Uterus (tissue), 4 donors: ENCODE results near the gene CHKA. TPM values are rescaled to one million over a fixed set of nuclear protein-coding genes. Genes with fewer than 3 reads are reported as not detected.

Source experiments
- DNase-seq, 2 donors: peaks; one replicate each; pipeline ENCODE4 v3.0.0-alpha.2; 2019 to 2020
- H3K27ac ChIP-seq, 2 donors: fragments of 200-600 bp; sonication (generic); 1 replicate in 1 of 2; 2 replicates in 1 of 2; pipeline ENCODE4 v1.5.1; 2016 to 2018
- H3K27me3 ChIP-seq, 2 donors: fragments of 200-600 bp; sonication (generic); one replicate each; pipeline ENCODE4 v1.5.1; 2018 to 2019; ENCODE audit warnings: control low read depth in 1 of 2
- H3K36me3 ChIP-seq, 2 donors: fragments of 200-600 bp; sonication (generic); one replicate each; pipeline ENCODE4 v1.5.1; 2019; ENCODE audit warnings: control low read depth in 1 of 2
- H3K4me1 ChIP-seq, 2 donors: fragments of 200-600 bp; sonication (generic); one replicate each; pipeline ENCODE4 v1.5.1; 2018 to 2019; ENCODE audit warnings: control low read depth in 1 of 2
- H3K4me3 ChIP-seq, 2 donors: fragments of 200-600 bp; sonication (generic); 1 replicate in 1 of 2; 2 replicates in 1 of 2; pipeline ENCODE4 v1.5.1; 2018 to 2019; ENCODE audit warnings: mild to moderate bottlenecking in 1 of 2
- H3K9me3 ChIP-seq, 2 donors: fragments of 200-600 bp; sonication (generic); one replicate each; pipeline ENCODE4 v1.5.1; 2019; ENCODE audit warnings: control low read depth in 1 of 2
- POLR2A ChIP-seq, 2 donors: fragments of 450-650 bp; IDR thresholded peaks; one replicate each; pipeline ENCODE4 v1.6.1; 2016; ENCODE audit warnings: antibody characterized with exemption in 2 of 2, mild to moderate bottlenecking in 1 of 2, moderate library complexity in 1 of 2
- intact Hi-C: fragments of 100-400 bp; cut with DNase I; formaldehyde crosslinking; loops from one replicate; pipeline ENCODE4 v1.15.1; 2023; ENCODE audit warnings: low total_unique reads
- total RNA-seq, 4 donors: library from RNA; depleted of rRNA in 3 of 4; stranded (reverse); fragments of >200 nt in 3 of 4; gene quantifications; one replicate each; pipeline versions ENCODE4 v1.1.0 to v1.2.4, GENCODE V29; 2014 to 2023
- TF ChIP-seq, protein P1 (sequence below), 4 experiments: fragments of 200-600 bp in 2 of 4; fragments of 450-650 bp in 2 of 4; sonication (generic) in 2 of 4; IDR thresholded peaks; one replicate each; pipeline ENCODE4 v1.5.1; 2016 to 2019; ENCODE audit warnings: antibody characterized with exemption in 4 of 4, mild to moderate bottlenecking in 2 of 4, moderate library complexity in 1 of 4
- donor health status: DM: yes; HTN: yes; CAD: no.

Gene CHKA
- total RNA-seq, 4 donors from 2014 or later: 21.8 to 57.1 (median 30.3) TPM

DNA sequence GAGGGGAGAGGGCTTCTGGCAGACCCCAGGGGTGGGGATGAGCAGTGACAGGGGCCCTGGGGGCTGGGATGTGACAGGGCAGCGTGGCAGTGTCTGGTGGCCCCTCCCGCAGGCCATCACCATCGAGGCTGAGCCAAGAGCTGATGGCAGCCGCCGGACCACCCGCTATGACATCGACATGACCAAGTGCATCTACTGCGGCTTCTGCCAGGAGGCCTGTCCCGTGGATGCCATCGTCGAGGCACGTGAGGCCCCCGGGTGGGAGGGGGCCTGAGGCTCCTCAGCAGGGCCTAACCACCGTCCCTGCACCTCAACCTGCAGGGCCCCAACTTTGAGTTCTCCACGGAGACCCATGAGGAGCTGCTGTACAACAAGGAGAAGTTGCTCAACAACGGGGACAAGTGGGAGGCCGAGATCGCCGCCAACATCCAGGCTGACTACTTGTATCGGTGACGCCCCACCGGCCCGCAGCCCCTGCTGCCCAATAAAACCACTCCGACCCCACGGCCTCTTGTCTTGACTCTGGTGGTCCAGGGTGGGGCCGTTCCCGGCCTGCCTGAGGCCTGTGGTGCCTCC is 85.0 kb downstream of the CHKA start:
- Histone ChIP-seq H3K36me3 (no peaks in the 10 kb centered on the region), H3K4me3 (no peak overlapping the region), H3K9me3 (no peaks in the 10 kb centered on the region), H3K27ac (peak overlapping the region; percentile 5 to 39), H3K27me3 (no peaks in the 10 kb centered on the region), H3K4me1 (peaks cover 13 to 16% of the 10 kb centered on the region in 2 donors)
- TF ChIP-seq, protein P1, sequence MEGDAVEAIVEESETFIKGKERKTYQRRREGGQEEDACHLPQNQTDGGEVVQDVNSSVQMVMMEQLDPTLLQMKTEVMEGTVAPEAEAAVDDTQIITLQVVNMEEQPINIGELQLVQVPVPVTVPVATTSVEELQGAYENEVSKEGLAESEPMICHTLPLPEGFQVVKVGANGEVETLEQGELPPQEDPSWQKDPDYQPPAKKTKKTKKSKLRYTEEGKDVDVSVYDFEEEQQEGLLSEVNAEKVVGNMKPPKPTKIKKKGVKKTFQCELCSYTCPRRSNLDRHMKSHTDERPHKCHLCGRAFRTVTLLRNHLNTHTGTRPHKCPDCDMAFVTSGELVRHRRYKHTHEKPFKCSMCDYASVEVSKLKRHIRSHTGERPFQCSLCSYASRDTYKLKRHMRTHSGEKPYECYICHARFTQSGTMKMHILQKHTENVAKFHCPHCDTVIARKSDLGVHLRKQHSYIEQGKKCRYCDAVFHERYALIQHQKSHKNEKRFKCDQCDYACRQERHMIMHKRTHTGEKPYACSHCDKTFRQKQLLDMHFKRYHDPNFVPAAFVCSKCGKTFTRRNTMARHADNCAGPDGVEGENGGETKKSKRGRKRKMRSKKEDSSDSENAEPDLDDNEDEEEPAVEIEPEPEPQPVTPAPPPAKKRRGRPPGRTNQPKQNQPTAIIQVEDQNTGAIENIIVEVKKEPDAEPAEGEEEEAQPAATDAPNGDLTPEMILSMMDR (IDR thresholded peaks at IDR 0.05): no peak
- TF ChIP-seq POLR2A (IDR thresholded peaks at IDR 0.05): no peak
- intact Hi-C loops: no loop called here
- no peak for DNase-seq

DNA sequence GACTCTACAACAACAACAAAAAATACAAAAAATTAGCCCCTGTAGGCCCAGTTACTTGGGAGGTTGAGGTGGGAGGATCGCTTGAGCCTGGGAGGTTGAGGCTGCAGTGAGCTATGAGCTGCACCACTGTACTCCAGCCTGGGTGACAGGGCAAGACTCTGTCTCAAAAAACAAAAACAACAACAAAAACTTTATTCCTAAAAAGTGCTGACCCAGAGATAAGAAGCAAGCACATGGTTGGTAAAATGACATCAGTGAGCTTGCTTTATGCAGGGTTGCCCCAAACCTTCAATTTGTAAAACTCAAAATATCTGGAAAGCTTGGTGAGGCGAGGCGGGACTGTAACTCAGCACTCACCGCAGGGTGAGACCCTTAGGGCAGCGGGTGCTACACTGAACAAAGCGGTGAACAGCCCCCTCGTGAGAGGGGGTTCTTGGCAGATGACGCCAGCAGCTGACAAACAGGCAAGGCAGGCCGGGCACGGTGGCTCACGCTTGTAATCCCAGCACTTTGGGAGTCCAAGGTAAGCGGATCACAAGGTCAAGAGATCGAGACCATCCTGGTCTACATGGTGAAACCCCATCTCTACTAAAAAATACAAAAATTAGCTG is 85.8 kb downstream of the CHKA start:
- no peaks in the 10 kb centered on the region for H3K9me3 ChIP-seq
- H3K36me3 ChIP-seq: no peaks in the 10 kb centered on the region
- H3K4me1 ChIP-seq: peaks cover 13 to 18% of the 10 kb centered on the region in 2 donors
- TF ChIP-seq, protein P1 (IDR thresholded peaks at IDR 0.05): no peak
- TF ChIP-seq POLR2A (IDR thresholded peaks at IDR 0.05): no peak
- no peak overlapping the region for H3K27ac ChIP-seq
- H3K4me3 ChIP-seq: no peak overlapping the region
- no peaks in the 10 kb centered on the region for H3K27me3 ChIP-seq
- no peak for DNase-seq
- intact Hi-C loops: no loop called here

DNA sequence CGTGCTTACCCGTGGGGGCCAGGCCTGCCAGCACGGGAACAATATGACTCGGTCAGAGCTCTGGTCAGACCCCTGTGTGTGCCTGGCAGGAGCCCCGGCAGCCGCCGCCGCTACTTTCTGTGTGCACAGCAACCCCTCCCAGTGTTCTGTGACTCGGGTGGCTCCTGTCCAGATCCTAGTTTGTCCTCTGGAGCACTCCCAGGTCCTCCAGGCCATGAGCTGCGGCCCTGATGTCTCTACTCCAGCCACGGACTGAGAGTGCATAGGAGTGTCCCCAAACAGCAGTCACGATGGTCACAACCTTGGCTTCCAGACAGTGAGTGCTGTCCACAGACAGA is 87.5 kb downstream of the CHKA start:
- intact Hi-C loops: no loop called here
- H3K27me3 ChIP-seq: no peaks in the 10 kb centered on the region
- H3K4me1 ChIP-seq: peaks cover 13 to 18% of the 10 kb centered on the region in 2 donors
- TF ChIP-seq, protein P1 (IDR thresholded peaks at IDR 0.05): no peak
- TF ChIP-seq POLR2A (IDR thresholded peaks at IDR 0.05): no peak
- DNase-seq: no peak
- H3K4me3 ChIP-seq: no peak overlapping the region
- no peak overlapping the region for H3K27ac ChIP-seq
- no peaks in the 10 kb centered on the region for H3K36me3 ChIP-seq
- H3K9me3 ChIP-seq: no peaks in the 10 kb centered on the region

DNA sequence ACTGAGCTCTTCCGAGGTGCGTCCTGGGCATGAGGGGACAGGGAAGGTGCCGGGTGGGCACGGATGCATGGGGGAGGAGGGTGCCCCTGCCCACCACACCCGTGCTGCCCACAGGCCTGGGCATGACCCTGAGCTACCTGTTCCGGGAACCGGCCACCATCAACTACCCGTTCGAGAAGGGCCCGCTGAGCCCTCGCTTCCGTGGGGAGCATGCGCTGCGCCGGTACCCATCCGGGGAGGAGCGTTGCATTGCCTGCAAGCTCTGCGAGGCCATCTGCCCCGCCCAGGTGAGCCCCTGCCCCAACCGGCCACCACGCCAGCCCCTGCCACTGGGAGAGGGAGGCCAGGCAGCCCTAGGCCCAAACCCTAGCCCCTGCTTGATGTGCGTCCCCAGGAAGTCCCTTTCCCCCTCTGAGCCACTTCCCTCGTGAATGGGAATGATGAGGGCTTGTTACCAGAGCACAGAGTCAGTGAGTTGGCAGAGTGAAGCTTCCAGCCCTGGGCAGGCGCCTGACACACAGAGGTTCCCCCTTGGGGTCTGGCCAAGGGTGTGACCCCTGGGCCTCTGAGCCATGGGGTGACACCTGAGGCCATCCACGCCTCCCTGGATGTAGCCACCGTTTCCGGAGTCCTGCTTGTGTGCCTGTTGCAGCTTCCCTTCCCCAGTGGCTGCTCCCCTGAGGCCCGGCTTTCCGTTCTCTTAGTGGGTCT is 88.0 kb downstream of the CHKA start:
- no peak for DNase-seq
- H3K27me3 ChIP-seq: no peaks in the 10 kb centered on the region
- H3K4me3 ChIP-seq: no peak overlapping the region
- no peaks in the 10 kb centered on the region for H3K36me3 ChIP-seq
- no peak overlapping the region for H3K27ac ChIP-seq
- intact Hi-C loops: no loop called here
- peaks cover 10 to 13% of the 10 kb centered on the region in 2 donors for H3K4me1 ChIP-seq
- H3K9me3 ChIP-seq: no peaks in the 10 kb centered on the region
- no peak for TF ChIP-seq POLR2A (IDR thresholded peaks at IDR 0.05)
- TF ChIP-seq, protein P1 (IDR thresholded peaks at IDR 0.05): no peak

DNA sequence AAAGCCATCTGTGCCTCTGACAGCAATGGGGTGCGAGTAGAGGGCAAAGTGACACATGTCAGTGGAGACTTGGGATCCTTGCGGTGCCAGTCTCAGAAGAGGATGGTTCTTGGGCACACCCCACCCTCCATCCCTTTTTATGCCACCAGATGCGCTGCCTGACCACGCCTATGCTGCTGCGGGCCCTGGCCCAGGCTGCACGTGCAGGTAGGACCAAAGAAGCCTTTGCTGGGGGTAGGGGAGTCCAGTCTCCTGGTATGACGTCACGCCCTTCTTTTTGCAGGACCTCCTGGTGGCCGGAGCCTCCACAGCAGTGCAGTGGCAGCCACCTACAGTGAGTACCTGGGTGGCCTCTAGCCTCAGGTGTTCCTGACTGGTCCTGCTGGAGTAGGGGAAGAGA is 89.2 kb downstream of the CHKA start:
- Histone ChIP-seq H3K4me1 (peaks cover 8 to 9% of the 10 kb centered on the region in 2 donors), H3K27ac (no peak overlapping the region), H3K4me3 (no peak overlapping the region), H3K9me3 (no peaks in the 10 kb centered on the region), H3K27me3 (no peaks in the 10 kb centered on the region), H3K36me3 (no peaks in the 10 kb centered on the region)
- TF ChIP-seq, protein P1 (IDR thresholded peaks at IDR 0.05): no peak
- TF ChIP-seq POLR2A (IDR thresholded peaks at IDR 0.05): no peak
- DNase-seq: no peak
- intact Hi-C loops: no loop called here
